Heart left ventricle (tissue), 13 donors: Measurements from ENCODE around the gene MSX2.

Experiments
- POLR2A ChIP-seq, 2 donors: fragments of 450-650 bp; IDR thresholded peaks; one replicate each; pipeline ENCODE4 v1.6.1; 2017; ENCODE audit warnings: antibody characterized with exemption in 2 of 2, mild to moderate bottlenecking in 2 of 2, moderate library complexity in 2 of 2
- TF ChIP-seq, protein P1 (sequence below), 12 donors: fragments of 200-600 bp; sonication (generic) in 4 of 12; IDR thresholded peaks; one replicate each; pipeline versions ENCODE4 v1.5.0 to v1.8.0; 2018 to 2022; ENCODE audit warnings: antibody characterized with exemption in 12 of 12, mild to moderate bottlenecking in 5 of 12
- donor health status: ischemic (EF 13 %, LVEDD 7.1; RV severe dilation, severe dysfunction).
- donor health status: DM: no; HTN: yes; CAD: no.
- donor health status: DM: no; HTN: no; CAD: no.
- donor health status: ischemic (EF 25% LVEDD 6.9; RV normal size, moderate dysfunction).
- donor health status: ischemic (EF 25% LVEDD 5.7; RV mildly dilated, moderate dysfunction).
- donor health status: ischemic (EF 35%, LVEDD 5.7; RV mildly dilated, moderate dysfunction).
- donor health status: nonischemic (EF 11% LVEDD 7.7; RV severe dilation, severe dysfunction).
- donor health status: DM: yes; HTN: yes; CAD: no.
- donor health status: PGD.
- donor health status: ischemic (EF 29% LVEDD 5.4; RV normal size, mild dysfunction).
- donor health status: nonischemic (EF 23%, LVEDD 6.1; RV moderate dilation, normal function).

DNA sequence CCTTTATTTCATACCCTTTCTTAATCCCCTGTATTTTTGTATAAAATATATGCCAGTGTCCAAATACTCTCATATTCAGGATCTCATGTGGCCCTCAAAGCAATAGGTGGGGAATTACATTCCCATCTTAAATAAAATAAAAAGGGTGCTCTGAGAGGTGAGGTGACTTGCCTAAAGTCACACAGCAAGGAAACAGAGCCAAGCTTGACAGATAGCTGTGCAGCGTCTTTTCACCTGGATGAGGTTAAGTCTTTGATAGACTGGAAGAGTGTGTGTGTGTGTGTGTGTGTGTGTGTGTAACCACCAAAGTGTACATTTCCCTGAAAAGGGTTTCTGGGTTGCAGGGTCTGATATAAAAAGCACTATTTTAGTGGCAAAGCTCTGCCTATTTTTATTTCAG lies 12.4 kb downstream of the MSX2 start:
- TF ChIP-seq, protein P1, sequence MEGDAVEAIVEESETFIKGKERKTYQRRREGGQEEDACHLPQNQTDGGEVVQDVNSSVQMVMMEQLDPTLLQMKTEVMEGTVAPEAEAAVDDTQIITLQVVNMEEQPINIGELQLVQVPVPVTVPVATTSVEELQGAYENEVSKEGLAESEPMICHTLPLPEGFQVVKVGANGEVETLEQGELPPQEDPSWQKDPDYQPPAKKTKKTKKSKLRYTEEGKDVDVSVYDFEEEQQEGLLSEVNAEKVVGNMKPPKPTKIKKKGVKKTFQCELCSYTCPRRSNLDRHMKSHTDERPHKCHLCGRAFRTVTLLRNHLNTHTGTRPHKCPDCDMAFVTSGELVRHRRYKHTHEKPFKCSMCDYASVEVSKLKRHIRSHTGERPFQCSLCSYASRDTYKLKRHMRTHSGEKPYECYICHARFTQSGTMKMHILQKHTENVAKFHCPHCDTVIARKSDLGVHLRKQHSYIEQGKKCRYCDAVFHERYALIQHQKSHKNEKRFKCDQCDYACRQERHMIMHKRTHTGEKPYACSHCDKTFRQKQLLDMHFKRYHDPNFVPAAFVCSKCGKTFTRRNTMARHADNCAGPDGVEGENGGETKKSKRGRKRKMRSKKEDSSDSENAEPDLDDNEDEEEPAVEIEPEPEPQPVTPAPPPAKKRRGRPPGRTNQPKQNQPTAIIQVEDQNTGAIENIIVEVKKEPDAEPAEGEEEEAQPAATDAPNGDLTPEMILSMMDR (IDR thresholded peaks at IDR 0.05): no peak
- no peak for TF ChIP-seq POLR2A (IDR thresholded peaks at IDR 0.05)
